GM10847 (cell line): ENCODE measurements around the gene VPS11.

Experiments
- POLR2A ChIP-seq: IDR thresholded peaks from 2 replicates; pipeline ENCODE4 v1.6.1; 2011; ENCODE audit not compliant: insufficient read length; ENCODE audit errors: extremely low read depth

The VPS11 gene

DNA sequence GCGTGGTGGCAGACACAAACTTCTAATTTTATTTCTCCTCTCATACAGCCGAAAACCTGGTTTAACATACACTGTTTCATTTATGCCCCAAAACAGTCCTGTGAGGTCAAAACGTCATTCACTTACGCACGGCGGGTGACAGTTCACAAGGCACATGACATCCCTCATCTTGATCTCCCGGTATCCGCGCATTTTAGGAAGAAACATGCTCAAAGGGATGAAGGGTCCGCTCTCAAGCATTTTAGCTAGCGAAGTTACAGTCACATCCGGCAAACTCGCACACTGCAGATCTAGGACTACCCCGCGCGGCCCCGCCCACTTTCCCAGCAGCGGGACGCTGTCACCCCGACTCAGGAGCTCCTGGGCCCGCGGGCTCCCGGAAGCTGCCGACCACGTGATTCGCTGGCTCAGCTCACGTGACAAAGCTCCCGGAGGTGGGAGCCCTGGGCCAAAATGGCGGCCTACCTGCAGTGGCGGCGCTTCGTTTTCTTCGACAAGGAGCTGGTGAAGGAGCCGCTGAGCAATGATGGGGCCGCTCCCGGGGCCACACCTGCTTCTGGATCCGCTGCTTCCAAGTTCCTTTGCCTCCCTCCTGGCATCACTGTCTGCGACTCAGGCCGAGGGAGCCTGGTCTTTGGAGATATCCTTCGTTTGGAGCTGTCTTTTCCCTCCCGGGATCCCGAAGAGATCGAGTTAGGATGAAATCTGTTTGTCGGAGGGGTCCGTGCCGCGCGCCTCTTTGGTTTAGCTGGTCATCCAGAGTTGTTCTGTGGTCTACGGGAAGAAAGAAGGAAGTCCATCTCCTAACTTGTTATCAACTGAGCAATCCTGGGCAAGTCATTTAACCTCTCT is at the start of gene VPS11:
TSS of gene VPS11 (plus strand) at position 448 of the 852 bp plus-strand sequence. CDS start at position 454, 6 bp downstream.
- peak; percentile 82 for TF ChIP-seq POLR2A

GRCh38 chr11:119018074-119018938 is 49.3 kb upstream of the VPS11 start, which contains the start of the genes RPS25 and TRAPPC4:
RPS25 (minus strand) TSS chr11:119018343; CDS start chr11:119018284, 59 bp downstream.
TRAPPC4 (plus strand) TSS chr11:119018766; CDS start chr11:119018796, 30 bp downstream.
- TF ChIP-seq POLR2A = peak; percentile 86

GRCh38 chr11:119019996-119020395 is 47.6 kb upstream of the VPS11 start:
- no peak for TF ChIP-seq POLR2A

- no peak for TF ChIP-seq POLR2A
These were observed 46.0 kb upstream of the VPS11 start for GRCh38 chr11:119021631-119022030.

GRCh38 chr11:119023741-119024140 is 43.9 kb upstream of the VPS11 start:
- no peak for TF ChIP-seq POLR2A

DNA sequence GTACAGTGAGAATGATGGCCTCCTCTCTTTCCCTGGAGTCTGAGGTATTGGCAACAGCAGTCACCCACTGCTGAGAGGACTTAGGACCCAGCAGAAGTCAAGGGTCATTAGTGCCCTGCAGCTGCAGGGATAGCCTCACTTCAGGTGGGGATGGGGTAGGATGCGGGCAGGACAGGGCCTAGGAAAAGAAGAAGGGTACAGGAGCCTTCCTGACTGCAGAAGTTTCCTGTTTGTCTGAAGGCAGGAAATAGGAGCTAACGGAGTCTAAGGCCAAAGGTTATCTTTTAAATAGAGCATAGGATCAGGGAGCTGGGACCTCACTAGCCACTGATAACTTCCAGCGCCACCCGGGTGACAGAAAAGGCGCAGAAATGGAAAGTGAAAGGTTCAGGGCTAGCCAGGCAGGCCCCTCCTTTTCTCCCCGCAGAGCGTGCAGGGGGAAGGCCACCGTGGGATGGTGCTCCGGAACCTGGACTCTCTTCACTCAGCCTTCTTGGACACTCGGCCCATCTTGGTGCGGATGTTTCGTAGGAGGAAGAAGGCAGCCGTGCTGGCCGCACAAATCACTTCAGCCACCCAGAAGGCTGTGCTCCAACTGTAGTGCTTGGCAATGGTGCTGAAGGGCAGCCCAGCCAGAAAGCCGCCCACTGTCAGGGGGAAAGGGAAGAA is 43.1 kb upstream of the VPS11 start:
- no peak for TF ChIP-seq POLR2A

DNA sequence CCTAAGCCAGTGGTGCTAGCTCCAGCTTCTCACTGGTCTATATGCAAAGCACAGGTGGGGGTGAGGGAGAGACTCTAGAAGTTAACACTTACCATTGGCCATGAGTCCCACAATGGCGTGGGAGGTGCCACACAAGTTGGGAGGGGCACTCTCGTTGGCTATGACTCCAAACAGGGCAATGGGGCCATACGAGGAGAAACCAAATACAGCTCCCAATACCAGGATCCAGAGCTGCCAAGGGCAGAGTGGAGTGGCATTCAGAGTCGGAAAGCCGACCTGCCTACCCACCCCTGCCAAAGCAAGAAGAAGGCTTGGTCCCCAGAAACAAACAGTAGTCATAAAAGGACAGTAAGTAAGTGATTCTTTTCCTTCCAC is 42.5 kb upstream of the VPS11 start:
- no peak for TF ChIP-seq POLR2A

DNA sequence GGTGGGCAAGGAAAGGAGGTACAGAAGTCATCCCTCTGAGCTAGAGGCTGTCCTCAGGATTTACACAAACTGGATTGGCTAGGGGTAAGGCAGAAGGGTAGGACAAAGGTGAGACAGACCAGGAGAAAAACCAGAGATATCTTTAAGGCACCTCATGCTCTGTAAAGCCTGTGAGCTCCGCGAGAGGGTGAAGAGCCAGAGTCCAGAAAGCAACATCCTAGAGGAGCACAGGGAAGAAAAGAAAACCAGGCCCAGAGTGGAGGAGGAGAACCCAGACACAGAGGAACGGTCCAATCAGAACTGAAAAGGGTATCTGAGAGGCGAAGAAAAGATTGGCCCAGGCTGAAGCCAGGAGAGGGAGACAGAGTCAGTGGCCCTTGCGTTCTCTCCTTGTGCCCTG is 42.1 kb upstream of the VPS11 start:
- no peak for TF ChIP-seq POLR2A

DNA sequence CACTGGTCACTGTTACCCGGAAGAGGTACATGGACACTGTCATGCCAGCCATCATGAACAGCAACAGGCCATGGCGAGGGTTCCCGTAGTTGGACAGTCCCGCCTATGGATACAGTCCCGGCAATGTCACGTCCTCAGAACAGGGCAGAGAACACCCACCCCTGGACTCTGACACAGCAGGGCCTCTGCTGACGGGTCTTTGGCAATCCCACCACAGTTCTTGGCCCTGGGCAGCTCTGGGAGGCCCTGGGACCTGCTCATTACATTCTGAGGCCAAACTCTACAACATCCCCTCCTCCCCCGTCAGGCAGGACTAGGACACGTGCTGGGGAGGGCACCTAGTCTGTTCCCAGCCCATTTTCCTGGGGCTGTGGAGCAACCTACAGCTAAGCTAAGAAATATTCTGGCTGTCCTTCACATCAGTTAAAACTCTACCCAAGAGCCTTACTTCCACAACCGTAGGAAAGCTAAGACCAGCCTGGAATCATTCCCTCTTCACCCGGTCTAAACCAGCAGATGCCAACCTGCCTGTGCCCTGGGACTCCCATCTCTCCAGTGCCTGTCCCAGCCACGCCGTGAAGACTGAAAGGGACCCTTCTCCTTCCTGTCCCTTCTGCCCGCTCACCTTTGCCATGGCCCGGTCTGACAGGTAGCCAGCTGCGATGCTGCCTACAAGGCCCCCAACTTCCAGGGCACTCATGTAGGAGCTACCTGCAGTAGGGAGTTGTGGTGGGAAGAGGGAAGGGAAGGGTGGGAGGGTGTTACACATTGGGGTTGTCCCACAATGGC is 41.4 kb upstream of the VPS11 start:
- no peak for TF ChIP-seq POLR2A

DNA sequence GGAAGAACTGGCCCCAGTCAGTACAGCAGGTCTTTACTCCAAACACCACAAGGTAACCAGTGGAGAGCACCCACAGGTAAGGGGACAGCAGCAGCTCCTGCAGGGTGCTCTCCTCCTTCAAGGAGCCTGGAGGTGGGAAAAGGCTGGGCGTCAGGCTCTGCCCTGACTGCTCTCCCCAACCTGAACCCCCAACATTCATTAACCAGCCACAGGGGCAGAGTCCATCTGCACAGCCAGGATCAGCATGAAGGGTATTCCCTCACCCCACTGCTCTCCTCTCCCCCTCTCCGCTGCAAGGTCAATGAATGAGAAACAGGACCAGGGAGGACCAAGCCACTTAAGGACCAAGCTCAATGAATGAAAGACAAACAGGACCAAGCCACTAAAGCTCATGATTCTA is 40.6 kb upstream of the VPS11 start:
- TF ChIP-seq POLR2A = no peak

DNA sequence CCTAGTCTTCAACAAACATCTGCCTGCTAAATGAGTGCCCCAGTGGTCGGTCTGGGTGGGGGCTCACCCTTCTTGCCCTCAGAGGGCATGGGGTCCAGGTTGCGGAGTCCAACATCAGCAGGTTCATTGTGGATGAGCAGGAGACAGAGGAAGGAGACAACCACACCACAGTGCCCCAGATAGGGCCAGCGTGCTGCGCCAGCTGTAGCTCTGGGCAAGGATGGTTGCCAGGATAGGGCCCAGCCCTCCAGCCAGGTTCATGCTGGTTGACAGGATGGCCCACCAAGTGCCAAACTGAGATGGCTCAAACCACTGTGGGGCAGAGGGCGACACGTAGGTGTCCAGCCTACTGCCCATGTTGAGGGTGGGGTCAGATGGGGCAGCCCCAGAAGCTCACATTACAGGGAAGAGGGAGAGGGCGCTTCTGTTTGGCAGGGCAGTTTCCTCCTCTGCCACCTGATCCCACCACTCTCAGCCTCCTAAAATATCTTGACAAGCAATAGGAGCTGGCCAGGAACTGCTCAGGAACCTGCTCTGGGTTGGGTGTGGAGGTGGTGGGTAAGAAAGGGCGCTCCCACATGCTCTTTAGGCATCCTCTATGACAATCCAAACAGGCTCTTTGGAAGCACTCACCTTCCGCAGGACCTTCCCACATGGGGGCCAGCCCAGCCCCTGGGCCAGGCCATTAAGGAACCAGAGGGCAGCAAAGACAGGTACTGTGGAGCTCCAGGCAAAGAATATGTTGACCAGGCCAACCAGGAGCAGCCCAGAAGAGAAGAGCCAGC is 39.9 kb upstream of the VPS11 start:
- no peak for TF ChIP-seq POLR2A

DNA sequence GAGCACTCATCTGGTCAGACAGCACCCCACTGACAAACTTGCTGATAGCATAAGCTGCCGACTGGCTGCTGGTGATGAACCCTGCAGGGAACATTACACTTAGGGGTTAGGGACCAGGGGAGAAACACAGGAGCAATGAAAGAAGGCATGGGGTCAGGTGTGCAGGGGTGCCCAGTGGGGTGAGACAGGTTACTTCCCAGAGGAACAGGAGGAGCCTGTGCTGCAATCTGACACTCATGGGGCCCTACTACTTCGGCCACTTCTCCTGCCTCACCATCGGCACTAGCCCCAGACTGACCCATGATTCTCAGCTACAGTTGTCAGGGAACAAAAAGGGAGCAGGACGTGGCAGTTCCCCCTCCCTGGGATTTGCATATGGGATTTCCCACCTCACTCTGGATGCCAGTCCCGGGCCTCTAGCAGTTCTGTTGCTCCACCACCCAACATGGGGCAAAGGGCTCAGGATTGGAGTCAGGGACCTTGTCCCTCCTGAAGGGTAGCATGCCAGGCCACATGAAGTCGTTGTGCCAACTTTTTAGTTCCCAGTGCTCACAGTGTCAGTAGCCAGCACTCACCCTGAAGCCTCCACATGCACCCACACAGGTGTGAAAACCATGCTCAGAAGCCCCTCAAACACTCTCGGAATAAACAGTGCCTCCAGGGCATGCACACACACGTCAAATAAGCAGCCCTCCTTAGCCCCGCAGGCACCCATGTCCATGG is 39.1 kb upstream of the VPS11 start:
- no peak for TF ChIP-seq POLR2A

GRCh38 chr11:119029069-119029339 is 38.6 kb upstream of the VPS11 start:
- TF ChIP-seq POLR2A = no peak
